ENCODE data around the gene SYT2. TPM values are rescaled to one million over a fixed set of nuclear protein-coding genes. Genes with fewer than 3 reads are reported as not detected.

The SYT2 gene
- total RNA-seq, 1 experiment from 2014 or later, result not detected

DNA sequence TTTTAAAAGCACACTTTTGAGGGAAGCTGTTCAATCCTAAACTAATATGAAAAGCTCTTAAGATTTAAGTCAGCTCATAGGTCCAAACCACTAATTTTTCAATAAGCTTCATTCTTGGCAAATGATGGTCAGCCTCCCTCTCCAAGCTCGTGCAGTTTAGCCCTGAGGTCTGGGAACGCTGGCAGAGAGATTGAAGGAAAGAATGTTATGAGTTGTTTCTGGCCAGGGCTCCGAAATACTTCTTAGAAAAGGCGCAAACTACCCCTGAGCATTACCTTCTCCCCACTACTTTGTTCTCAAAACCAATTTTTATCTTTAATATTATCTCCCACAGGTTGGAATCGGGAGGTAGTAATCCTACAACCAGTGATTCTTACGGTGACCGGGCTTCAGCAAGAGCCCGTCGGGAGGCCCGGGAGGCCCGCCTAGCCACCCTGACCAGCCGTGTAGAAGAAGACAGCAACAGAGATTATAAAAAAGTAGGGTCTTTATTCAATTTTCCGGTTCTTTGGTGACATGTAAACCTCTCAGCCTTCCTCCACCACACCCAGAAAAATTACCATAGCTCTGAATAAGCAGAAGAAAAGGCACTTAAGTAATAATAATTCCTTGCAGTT is 147.7 kb downstream of the SYT2 start:
- DNase-seq (ENCODE audit: low read depth, low spot score), result no peak
- H3K9me3 ChIP-seq (ENCODE audit: control insufficient read depth in 1 of 2, insufficient read depth in 1 of 2, low read depth in 1 of 2, low read length in 2 of 2), result no peaks in the 10 kb centered on the region
- H3K9ac ChIP-seq (ENCODE audit: low read length), result no peak overlapping the region
- H3K27me3 ChIP-seq (ENCODE audit: insufficient read depth, low read length), result no peaks in the 10 kb centered on the region
- CTCF ChIA-PET, result interaction anchor here (0.8 to 1.3 kb wide), 4 partner anchors 8 to 61 kb away, joined by 3 to 4 read pairs (median 3); no protein-coding TSS in a partner anchor
- no peaks in the 10 kb centered on the region for H4K20me1 ChIP-seq (ENCODE audit: insufficient read depth)
- ATAC-seq, result no peak
- H2AFZ ChIP-seq (ENCODE audit: low read depth, low read length, poor library complexity, severe bottlenecking), result no peak overlapping the region
- no TSS peak for BruUV-seq (replicated peaks)
- no peak overlapping the region for H3K27ac ChIP-seq (ENCODE audit: low read depth, low read length)
- H3K79me2 ChIP-seq (ENCODE audit: insufficient read depth, low read length), result no peaks in the 10 kb centered on the region
- peaks cover 0 to 6% of the 10 kb centered on the region in 2 experiments; a peak in 2 of 4 replicates for H3K4me1 ChIP-seq (ENCODE audit: control insufficient read depth in 1 of 2, insufficient read depth in 2 of 2, low read length in 2 of 2)
- H3K9me2 ChIP-seq (ENCODE audit: insufficient read depth), result no peaks in the 10 kb centered on the region
- intact Hi-C loops (cut with micrococcal nuclease), result no loop called here
- no peak for TF ChIP-seq YY1 (IDR thresholded peaks at IDR 0.05; ENCODE audit: extremely low read depth, insufficient replicate concordance, low read depth, low read length)
- TF ChIP-seq MAX (IDR thresholded peaks at IDR 0.05), result no peak
- no peak overlapping the region for H3K4me3 ChIP-seq (replicated peaks in 1 of 2; ENCODE audit: low read depth in 1 of 2, low read length in 2 of 2)
- POLR2A ChIA-PET, result no interaction called here
- H3K4me2 ChIP-seq (ENCODE audit: low read length), result no peak overlapping the region
- RAD21 ChIA-PET (ENCODE audit: low non-redundant PET in 1 of 2, low total read pairs in 2 of 2, uncharacterized antibody in 2 of 2, unreplicated experiment in 2 of 2), result no interaction called here
- H3K36me3 ChIP-seq (ENCODE audit: control insufficient read depth in 1 of 2, insufficient read depth in 2 of 2, low read length in 2 of 2), result no peaks in the 10 kb centered on the region

DNA sequence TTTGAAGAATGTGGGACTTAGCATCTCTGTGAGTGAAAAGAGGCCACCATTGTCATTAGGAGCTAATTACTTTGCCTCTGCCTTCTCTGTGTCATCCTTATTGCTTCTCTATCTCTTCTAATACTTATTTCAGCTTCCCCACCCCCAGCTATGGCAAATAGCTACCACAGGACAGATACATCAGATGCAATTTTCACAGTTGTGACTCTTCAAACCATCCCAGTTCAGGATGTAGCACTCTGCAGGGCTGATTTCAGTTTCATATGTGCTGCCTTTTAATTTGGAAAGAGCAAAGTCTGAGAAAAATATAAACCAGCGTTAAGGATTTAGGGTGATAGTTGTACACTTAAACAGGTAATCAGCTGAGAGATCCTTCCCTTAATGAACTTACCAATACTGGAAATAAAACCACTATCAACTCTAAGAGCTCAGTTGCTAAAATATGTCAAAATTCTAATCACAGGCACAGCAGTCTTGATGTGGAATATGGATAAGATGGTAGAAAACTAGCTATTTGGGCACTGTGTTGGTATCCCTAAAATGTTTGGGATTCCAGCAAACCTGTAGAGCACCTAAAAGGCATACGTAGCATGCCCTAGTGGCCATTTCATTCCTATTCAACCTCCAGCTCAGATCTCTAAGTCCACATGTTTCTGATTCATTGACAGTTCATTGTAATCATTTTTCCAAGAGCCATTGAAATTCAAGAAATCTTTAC is 148.4 kb downstream of the SYT2 start:
- no peak overlapping the region for H3K27ac ChIP-seq (ENCODE audit: low read depth, low read length)
- no peaks in the 10 kb centered on the region for H3K27me3 ChIP-seq (ENCODE audit: insufficient read depth, low read length)
- ATAC-seq (peak; percentile 50; the same call in 1 of the 2 replicates), DNase-seq (ENCODE audit: low read depth, low spot score) (no peak)
- ChIA-PET POLR2A (no interaction called here), CTCF (interaction anchor here (0.8 to 1.3 kb wide), 3 partner anchors 15 to 60 kb away, joined by 3 to 4 read pairs (median 3); no protein-coding TSS in a partner anchor), RAD21 (ENCODE audit: low non-redundant PET in 1 of 2, low total read pairs in 2 of 2, uncharacterized antibody in 2 of 2, unreplicated experiment in 2 of 2) (no interaction called here)
- BruUV-seq (replicated peaks), result no TSS peak
- no peaks in the 10 kb centered on the region for H3K9me2 ChIP-seq (ENCODE audit: insufficient read depth)
- H3K4me1 ChIP-seq (ENCODE audit: control insufficient read depth in 1 of 2, insufficient read depth in 2 of 2, low read length in 2 of 2), result no peaks in the 10 kb centered on the region
- no peak overlapping the region for H3K9ac ChIP-seq (ENCODE audit: low read length)
- H3K4me2 ChIP-seq (ENCODE audit: low read length), result no peak overlapping the region
- no peaks in the 10 kb centered on the region for H3K9me3 ChIP-seq (ENCODE audit: control insufficient read depth in 1 of 2, insufficient read depth in 1 of 2, low read depth in 1 of 2, low read length in 2 of 2)
- no peaks in the 10 kb centered on the region for H4K20me1 ChIP-seq (ENCODE audit: insufficient read depth)
- H3K4me3 ChIP-seq (replicated peaks in 1 of 2; ENCODE audit: low read depth in 1 of 2, low read length in 2 of 2), result no peak overlapping the region
- TF ChIP-seq EZH2phosphoT487 (IDR thresholded peaks at IDR 0.05; ENCODE audit: borderline replicate concordance) (no peak), POLR2A (IDR thresholded peaks at IDR 0.05; ENCODE audit: borderline replicate concordance, extremely low read depth, insufficient read depth, insufficient read length) (no peak), FOSL1 (IDR thresholded peaks at IDR 0.05; ENCODE audit: low read depth) (no peak)
- TF ChIP-seq, protein P1, sequence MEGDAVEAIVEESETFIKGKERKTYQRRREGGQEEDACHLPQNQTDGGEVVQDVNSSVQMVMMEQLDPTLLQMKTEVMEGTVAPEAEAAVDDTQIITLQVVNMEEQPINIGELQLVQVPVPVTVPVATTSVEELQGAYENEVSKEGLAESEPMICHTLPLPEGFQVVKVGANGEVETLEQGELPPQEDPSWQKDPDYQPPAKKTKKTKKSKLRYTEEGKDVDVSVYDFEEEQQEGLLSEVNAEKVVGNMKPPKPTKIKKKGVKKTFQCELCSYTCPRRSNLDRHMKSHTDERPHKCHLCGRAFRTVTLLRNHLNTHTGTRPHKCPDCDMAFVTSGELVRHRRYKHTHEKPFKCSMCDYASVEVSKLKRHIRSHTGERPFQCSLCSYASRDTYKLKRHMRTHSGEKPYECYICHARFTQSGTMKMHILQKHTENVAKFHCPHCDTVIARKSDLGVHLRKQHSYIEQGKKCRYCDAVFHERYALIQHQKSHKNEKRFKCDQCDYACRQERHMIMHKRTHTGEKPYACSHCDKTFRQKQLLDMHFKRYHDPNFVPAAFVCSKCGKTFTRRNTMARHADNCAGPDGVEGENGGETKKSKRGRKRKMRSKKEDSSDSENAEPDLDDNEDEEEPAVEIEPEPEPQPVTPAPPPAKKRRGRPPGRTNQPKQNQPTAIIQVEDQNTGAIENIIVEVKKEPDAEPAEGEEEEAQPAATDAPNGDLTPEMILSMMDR (IDR thresholded peaks at IDR 0.05 in 2 of 3, conservative IDR thresholded peaks at IDR 0.05 in 1 of 3; ENCODE audit: borderline replicate concordance in 1 of 3, insufficient read depth in 1 of 3, low read depth in 2 of 3, low read length in 2 of 3), result peak in 2 of 3 experiments; percentile 29 to 43; a peak in 3 of 6 replicates
- intact Hi-C loops (cut with micrococcal nuclease), result no loop called here
- H2AFZ ChIP-seq (ENCODE audit: low read depth, low read length, poor library complexity, severe bottlenecking), result no peak overlapping the region
- no peaks in the 10 kb centered on the region for H3K79me2 ChIP-seq (ENCODE audit: insufficient read depth, low read length)
- H3K36me3 ChIP-seq (ENCODE audit: control insufficient read depth in 1 of 2, insufficient read depth in 2 of 2, low read length in 2 of 2), result no peaks in the 10 kb centered on the region
